Neural cell (in vitro differentiated cells): Measurements from ENCODE around the gene CDH4.

Experiments used
- EZH2 ChIP-seq: fragments of 200-600, 300-800 bp; shearing (Covaris generic), sonication (generic); IDR thresholded peaks from 2 replicates; pipeline ENCODE4 v1.6.1; 2014; ENCODE audit warnings: antibody characterized with exemption, low read length, borderline replicate concordance, mild to moderate bottlenecking; ENCODE audit not compliant: insufficient read depth, poor library complexity, severe bottlenecking
- MXI1 ChIP-seq: fragments of 450-650 bp; conservative IDR thresholded peaks from 2 replicates; pipeline ENCODE4 v1.6.1; 2014; ENCODE audit warnings: antibody characterized with exemption, mild to moderate bottlenecking; ENCODE audit not compliant: poor library complexity, severe bottlenecking
- REST ChIP-seq: IDR thresholded peaks from 2 replicates; pipeline ENCODE4 v1.6.1; 2012; ENCODE audit warnings: borderline replicate concordance
- TAF1 ChIP-seq: IDR thresholded peaks from 2 replicates; pipeline ENCODE4 v1.6.1; 2012; ENCODE audit warnings: low read depth
- TF ChIP-seq, protein P1 (sequence below): fragments of 450-650 bp; IDR thresholded peaks from 2 replicates; pipeline ENCODE4 v1.5.1; 2014; ENCODE audit warnings: antibody characterized with exemption, mild to moderate bottlenecking, moderate library complexity; ENCODE audit not compliant: poor library complexity, severe bottlenecking

DNA sequence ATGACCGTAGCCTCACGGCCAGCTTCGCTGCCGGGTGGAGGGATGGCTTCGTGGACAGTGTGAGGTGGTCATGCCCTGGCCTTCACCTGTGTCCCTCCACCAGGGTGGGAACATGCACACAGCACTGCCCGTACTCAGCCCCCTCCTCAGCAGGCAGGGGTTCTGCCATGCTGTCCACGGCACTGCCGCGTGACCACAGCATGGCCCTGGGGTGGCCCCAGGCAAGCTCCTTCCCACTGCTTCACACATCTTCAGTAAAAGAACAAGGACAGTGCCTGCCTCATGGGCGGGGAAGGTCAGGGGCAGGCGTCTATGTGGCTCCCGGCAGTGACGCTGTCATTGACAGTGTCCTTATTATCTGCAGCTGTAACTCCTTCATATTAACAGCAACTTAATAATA is 607.7 kb downstream of the CDH4 start:
- no peak for TF ChIP-seq TAF1
- no peak for TF ChIP-seq EZH2
- TF ChIP-seq, protein P1, sequence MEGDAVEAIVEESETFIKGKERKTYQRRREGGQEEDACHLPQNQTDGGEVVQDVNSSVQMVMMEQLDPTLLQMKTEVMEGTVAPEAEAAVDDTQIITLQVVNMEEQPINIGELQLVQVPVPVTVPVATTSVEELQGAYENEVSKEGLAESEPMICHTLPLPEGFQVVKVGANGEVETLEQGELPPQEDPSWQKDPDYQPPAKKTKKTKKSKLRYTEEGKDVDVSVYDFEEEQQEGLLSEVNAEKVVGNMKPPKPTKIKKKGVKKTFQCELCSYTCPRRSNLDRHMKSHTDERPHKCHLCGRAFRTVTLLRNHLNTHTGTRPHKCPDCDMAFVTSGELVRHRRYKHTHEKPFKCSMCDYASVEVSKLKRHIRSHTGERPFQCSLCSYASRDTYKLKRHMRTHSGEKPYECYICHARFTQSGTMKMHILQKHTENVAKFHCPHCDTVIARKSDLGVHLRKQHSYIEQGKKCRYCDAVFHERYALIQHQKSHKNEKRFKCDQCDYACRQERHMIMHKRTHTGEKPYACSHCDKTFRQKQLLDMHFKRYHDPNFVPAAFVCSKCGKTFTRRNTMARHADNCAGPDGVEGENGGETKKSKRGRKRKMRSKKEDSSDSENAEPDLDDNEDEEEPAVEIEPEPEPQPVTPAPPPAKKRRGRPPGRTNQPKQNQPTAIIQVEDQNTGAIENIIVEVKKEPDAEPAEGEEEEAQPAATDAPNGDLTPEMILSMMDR = no peak
- no peak for TF ChIP-seq REST
- no peak for TF ChIP-seq MXI1
